Measurements from ENCODE around the gene TPRN.

Gene TPRN

DNA sequence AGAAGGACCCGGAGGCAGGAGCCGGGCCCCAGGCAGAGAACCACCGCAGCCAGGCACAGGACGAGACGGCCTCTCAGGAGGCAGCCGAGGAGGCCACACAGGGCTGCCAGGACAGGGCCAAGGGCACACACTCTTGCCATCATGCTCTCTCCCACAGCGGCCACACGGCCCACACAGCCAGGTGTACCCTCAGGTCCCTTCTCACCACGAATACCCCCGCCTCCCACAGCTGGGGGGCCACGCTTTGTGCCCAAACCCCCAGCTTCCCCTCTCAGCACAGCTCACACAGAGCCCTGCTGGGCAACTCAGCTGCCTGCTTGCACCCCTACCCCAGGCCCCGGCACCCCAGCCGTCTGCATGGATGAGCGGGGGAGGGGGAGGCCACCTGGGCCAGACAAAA, 6.8 kb downstream of the TPRN start:
- TF ChIP-seq, protein P1, sequence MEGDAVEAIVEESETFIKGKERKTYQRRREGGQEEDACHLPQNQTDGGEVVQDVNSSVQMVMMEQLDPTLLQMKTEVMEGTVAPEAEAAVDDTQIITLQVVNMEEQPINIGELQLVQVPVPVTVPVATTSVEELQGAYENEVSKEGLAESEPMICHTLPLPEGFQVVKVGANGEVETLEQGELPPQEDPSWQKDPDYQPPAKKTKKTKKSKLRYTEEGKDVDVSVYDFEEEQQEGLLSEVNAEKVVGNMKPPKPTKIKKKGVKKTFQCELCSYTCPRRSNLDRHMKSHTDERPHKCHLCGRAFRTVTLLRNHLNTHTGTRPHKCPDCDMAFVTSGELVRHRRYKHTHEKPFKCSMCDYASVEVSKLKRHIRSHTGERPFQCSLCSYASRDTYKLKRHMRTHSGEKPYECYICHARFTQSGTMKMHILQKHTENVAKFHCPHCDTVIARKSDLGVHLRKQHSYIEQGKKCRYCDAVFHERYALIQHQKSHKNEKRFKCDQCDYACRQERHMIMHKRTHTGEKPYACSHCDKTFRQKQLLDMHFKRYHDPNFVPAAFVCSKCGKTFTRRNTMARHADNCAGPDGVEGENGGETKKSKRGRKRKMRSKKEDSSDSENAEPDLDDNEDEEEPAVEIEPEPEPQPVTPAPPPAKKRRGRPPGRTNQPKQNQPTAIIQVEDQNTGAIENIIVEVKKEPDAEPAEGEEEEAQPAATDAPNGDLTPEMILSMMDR (IDR thresholded peaks at IDR 0.05; ENCODE audit: insufficient read depth, low read length, poor library complexity, severe bottlenecking): no peak
- Histone ChIP-seq H3K36me3 (ENCODE audit: control insufficient read depth, insufficient read depth, low read length) (peaks cover 9% of the 10 kb centered on the region), H3K4me3 (replicated peaks; ENCODE audit: low read depth, low read length) (no peak overlapping the region), H3K27me3 (replicated peaks; ENCODE audit: control insufficient read depth, insufficient read depth, low read length) (no peaks in the 10 kb centered on the region)
- DNase-seq (ENCODE audit: extremely low read depth, insufficient read length): no peak

DNA sequence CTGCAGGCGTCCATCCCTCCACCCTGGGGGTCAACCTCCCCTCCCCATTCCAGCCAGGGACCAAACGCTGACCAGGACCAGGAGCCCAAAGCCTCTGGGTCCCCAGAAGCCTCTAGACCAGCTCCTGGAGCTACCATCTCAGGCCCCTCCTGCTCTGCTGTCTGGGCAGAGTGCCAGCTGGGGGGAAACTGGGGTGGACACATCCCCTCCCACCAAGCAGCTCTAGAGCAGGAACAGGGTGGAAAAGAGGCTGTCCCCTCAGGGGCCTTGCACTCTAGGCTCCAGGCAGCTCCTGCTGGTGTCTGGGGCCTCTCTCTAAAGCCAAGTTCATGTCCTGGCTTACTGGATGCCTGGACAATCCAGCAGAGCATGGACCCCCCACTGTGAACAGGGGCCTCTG, 7.7 kb downstream of the TPRN start:
- TF ChIP-seq, protein P1 (IDR thresholded peaks at IDR 0.05; ENCODE audit: insufficient read depth, low read length, poor library complexity, severe bottlenecking): no peak
- Histone ChIP-seq H3K27me3 (replicated peaks; ENCODE audit: control insufficient read depth, insufficient read depth, low read length) (no peaks in the 10 kb centered on the region), H3K36me3 (ENCODE audit: control insufficient read depth, insufficient read depth, low read length) (peaks cover 9% of the 10 kb centered on the region), H3K4me3 (replicated peaks; ENCODE audit: low read depth, low read length) (no peak overlapping the region)
- DNase-seq (ENCODE audit: extremely low read depth, insufficient read length): no peak

DNA sequence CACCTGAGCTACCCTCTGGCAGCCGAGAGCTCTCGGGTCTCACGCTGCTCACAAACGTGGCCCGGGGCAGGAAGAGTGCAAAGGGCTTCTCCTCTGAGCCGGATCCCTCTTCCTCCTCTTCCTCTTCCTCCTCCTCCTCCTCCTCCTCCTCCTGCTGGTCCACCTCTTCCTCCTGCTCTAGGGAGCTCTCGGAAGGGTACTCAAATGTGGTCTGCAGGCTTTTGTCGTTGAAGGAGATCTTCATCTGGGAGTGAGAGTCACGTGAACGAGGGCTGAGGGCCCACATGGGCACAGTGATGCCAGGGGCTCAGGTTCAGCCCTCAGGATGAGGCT, 8.1 kb downstream of the TPRN start:
- Histone ChIP-seq H3K4me3 (replicated peaks; ENCODE audit: low read depth, low read length) (no peak overlapping the region), H3K36me3 (ENCODE audit: control insufficient read depth, insufficient read depth, low read length) (peaks cover 9% of the 10 kb centered on the region), H3K27me3 (replicated peaks; ENCODE audit: control insufficient read depth, insufficient read depth, low read length) (no peaks in the 10 kb centered on the region)
- TF ChIP-seq, protein P1 (IDR thresholded peaks at IDR 0.05; ENCODE audit: insufficient read depth, low read length, poor library complexity, severe bottlenecking): no peak
- DNase-seq (ENCODE audit: extremely low read depth, insufficient read length): no peak

DNA sequence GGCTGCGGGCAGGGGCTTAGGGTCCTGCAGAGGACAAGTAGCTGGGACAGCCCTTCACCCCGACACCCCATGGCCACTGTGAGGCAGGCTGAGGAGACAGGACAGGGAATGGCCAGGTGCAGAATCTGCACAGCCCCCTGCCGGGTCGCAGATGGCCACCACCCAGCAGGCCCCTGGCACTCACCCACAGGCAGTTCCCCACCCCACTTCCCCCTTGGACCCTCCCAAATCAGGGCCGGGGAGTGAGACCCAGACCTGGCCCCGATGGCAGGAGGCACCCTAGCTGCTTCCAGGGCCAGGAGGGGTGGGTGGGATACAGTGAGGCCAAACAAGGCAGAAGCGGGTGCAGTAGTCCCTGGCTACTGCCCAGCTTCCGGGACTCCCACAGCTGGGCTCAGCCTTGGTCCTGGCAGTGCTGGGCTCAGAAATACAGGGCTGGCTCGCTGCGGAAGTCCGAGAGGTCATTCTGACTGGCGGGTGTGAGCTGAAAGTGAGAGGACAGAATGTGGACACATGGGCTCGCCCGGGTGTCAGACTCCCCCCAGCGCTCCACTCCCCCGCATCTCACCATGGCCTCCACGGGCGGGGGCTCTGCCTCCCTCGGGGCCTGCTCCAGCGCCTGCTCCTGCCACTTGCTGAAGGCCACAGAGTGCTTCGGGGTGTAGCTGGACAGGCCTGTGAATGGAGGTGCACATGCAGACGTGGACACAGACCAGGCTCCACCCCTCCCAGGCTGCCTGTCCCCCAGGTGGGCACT, 8.7 kb downstream of the TPRN start:
- Histone ChIP-seq H3K27me3 (replicated peaks; ENCODE audit: control insufficient read depth, insufficient read depth, low read length) (no peaks in the 10 kb centered on the region), H3K4me3 (replicated peaks; ENCODE audit: low read depth, low read length) (no peak overlapping the region), H3K36me3 (ENCODE audit: control insufficient read depth, insufficient read depth, low read length) (peaks cover 11% of the 10 kb centered on the region)
- DNase-seq (ENCODE audit: extremely low read depth, insufficient read length): no peak
- TF ChIP-seq, protein P1 (IDR thresholded peaks at IDR 0.05; ENCODE audit: insufficient read depth, low read length, poor library complexity, severe bottlenecking): no peak

DNA sequence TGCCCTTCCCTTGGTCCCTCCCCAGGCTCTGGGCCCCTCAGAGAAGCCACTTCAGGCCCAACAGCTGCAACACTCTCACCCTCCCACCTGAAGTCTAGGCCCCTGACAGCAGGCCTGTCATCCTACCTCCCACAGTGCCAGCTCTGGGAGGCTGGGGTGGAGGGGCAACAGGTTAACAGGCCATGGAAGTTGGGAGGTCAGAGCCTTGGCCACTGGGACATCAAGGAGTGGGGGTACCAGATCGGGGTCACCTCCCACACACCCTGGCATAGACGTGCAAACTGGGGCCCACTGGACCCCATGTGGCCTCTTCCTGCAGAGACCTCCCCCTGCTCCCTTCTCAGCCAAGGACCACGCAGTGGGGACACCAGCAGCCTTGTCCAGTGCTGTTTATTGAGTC, 9.3 kb downstream of the TPRN start:
- TF ChIP-seq, protein P1 (IDR thresholded peaks at IDR 0.05; ENCODE audit: insufficient read depth, low read length, poor library complexity, severe bottlenecking): no peak
- no peak overlapping the region for H3K4me3 ChIP-seq (replicated peaks; ENCODE audit: low read depth, low read length)
- DNase-seq (ENCODE audit: extremely low read depth, insufficient read length): no peak

More for the DNA sequence above, 9.3 kb downstream of the TPRN start:
- Histone ChIP-seq H3K36me3 (ENCODE audit: control insufficient read depth, insufficient read depth, low read length) (peaks cover 11% of the 10 kb centered on the region), H3K27me3 (replicated peaks; ENCODE audit: control insufficient read depth, insufficient read depth, low read length) (no peaks in the 10 kb centered on the region)

Data from GM06990 (cell line).